Colonic mucosa (tissue), 4 donors: ENCODE measurements around the gene PIK3R6. TPM values are rescaled to one million over a fixed set of nuclear protein-coding genes. Genes with fewer than 3 reads are reported as not detected.
"Not testable (repeated sequence)": the region's sequence is repeated elsewhere in the genome, so short reads cannot be mapped to it uniquely, and the experiment has no call there.

Experiments used
- DNase-seq: peaks from one replicate; pipeline ENCODE4 v3.0.0-alpha.2; 2020
- H3K27ac ChIP-seq: fragments of 200-600 bp; one replicate; pipeline ENCODE4 v1.8.0; 2021
- H3K27me3 ChIP-seq: fragments of 200-600 bp; one replicate; pipeline ENCODE4 v1.8.0; 2021
- H3K36me3 ChIP-seq: fragments of 200-600 bp; one replicate; pipeline ENCODE4 v1.8.0; 2021
- H3K4me1 ChIP-seq: fragments of 200-600 bp; one replicate; pipeline ENCODE4 v1.8.0; 2021; ENCODE audit warnings: mild to moderate bottlenecking
- H3K4me3 ChIP-seq: fragments of 200-600 bp; one replicate; pipeline ENCODE4 v1.8.0; 2021
- H3K9ac ChIP-seq, 2 donors: one replicate each; pipeline ENCODE4 v1.7.0; 2013; ENCODE audit warnings: control low read depth in 2 of 2, low read depth in 2 of 2, low read length in 2 of 2
- H3K9me3 ChIP-seq: fragments of 200-600 bp; one replicate; pipeline ENCODE4 v1.8.0; 2021
- CTCF ChIP-seq: fragments of 200-600 bp; IDR thresholded peaks from one replicate; pipeline ENCODE4 v1.8.0; 2022; ENCODE audit warnings: antibody characterized with exemption, mild to moderate bottlenecking
- intact Hi-C: fragments of 100-400 bp; cut with DNase I; formaldehyde crosslinking; loops from one replicate; pipeline ENCODE4 v1.14.1; 2022
- total RNA-seq, 2 donors: library from RNA; stranded (reverse); fragmentation: NEBNext Ultra II Directional in 1 of 2; extraction: Animal tissue kit (Norgen Biotek cat#: 25700) in 1 of 2; gene quantifications; one replicate each; pipeline ENCODE4 v1.2.1, GENCODE V29; 2021
- donor health status: healthy.
- donor health status: DM: no; HTN: no; CAD: no.
- donor health status: DM: no; HTN: no; CAD: no.

Gene PIK3R6
- total RNA-seq, 2 donors from 2014 or later, result 0.61 to 0.96 TPM

- Histone ChIP-seq H3K27me3 (no peaks in the 10 kb centered on the region), H3K27ac (no peak overlapping the region), H3K36me3 (no peaks in the 10 kb centered on the region), H3K9me3 (no peaks in the 10 kb centered on the region), H3K9ac (no peak overlapping the region), H3K4me1 (no peaks in the 10 kb centered on the region), H3K4me3 (no peak overlapping the region)
- no peak for TF ChIP-seq CTCF
- intact Hi-C loops, result no loop called here
- no peak for DNase-seq
Measured at GRCh38 chr17:8818654-8819330, 48.7 kb downstream of the PIK3R6 start.

- no peak overlapping the region for H3K27ac ChIP-seq
- intact Hi-C loops, result no loop called here
- no peak for TF ChIP-seq CTCF
- H3K9ac ChIP-seq, result no peak overlapping the region
- H3K4me3 ChIP-seq, result no peak overlapping the region
- DNase-seq, result no peak
- no peaks in the 10 kb centered on the region for H3K4me1 ChIP-seq
- no peaks in the 10 kb centered on the region for H3K9me3 ChIP-seq
- H3K36me3 ChIP-seq, result no peaks in the 10 kb centered on the region
- H3K27me3 ChIP-seq, result no peaks in the 10 kb centered on the region
Measured at GRCh38 chr17:8818047-8818446, 49.4 kb downstream of the PIK3R6 start.

GRCh38 chr17:8806926-8807550 is 60.4 kb downstream of the PIK3R6 start:
- Histone ChIP-seq H3K4me1 (no peaks in the 10 kb centered on the region), H3K9me3 (no peaks in the 10 kb centered on the region), H3K27me3 (no peaks in the 10 kb centered on the region), H3K4me3 (no peak overlapping the region), H3K27ac (peak overlapping the region; percentile 15), H3K9ac (no peak overlapping the region), H3K36me3 (no peaks in the 10 kb centered on the region)
- intact Hi-C loops, result no loop called here
- DNase-seq, result no peak
- no peak for TF ChIP-seq CTCF

- no peak for DNase-seq
- H3K27ac ChIP-seq, result peak overlapping the region; percentile 15
- no peaks in the 10 kb centered on the region for H3K4me1 ChIP-seq
- intact Hi-C loops, result no loop called here
- no peaks in the 10 kb centered on the region for H3K27me3 ChIP-seq
- H3K36me3 ChIP-seq, result no peaks in the 10 kb centered on the region
- H3K4me3 ChIP-seq, result no peak overlapping the region
- no peaks in the 10 kb centered on the region for H3K9me3 ChIP-seq
- H3K9ac ChIP-seq, result no peak overlapping the region
- TF ChIP-seq CTCF, result no peak
Measured at GRCh38 chr17:8806253-8806925, 61.1 kb downstream of the PIK3R6 start.

GRCh38 chr17:8805396-8805795 is 62.1 kb downstream of the PIK3R6 start:
- H3K36me3 ChIP-seq, H3K9ac ChIP-seq, H3K4me1 ChIP-seq, H3K27me3 ChIP-seq, intact Hi-C loops, H3K4me3 ChIP-seq, H3K27ac ChIP-seq, H3K9me3 ChIP-seq: not testable (repeated sequence)
- DNase-seq, result peak; percentile 3
